C4-2B (cell line): ENCODE measurements around the gene HS3ST2.

Experiments used
- CTCF ChIP-seq: fragments of 450-650 bp; conservative IDR thresholded peaks from 2 replicates; pipeline ENCODE4 v1.5.1; 2017; ENCODE audit warnings: mild to moderate bottlenecking
- ZFX ChIP-seq: fragments of 450-650 bp; IDR thresholded peaks from 2 replicates; pipeline ENCODE4 v1.6.1; 2017

GRCh38 chr16:22878955-22879354 is 65.0 kb downstream of the HS3ST2 start:
- TF ChIP-seq CTCF (no peak), ZFX (no peak)
